Stimulated activated CD8-positive, alpha-beta memory T cell treated with anti-CD3 and anti-CD28 coated beads, Interleukin-7, amount 100 ng/mL, for 4 hours (primary cell): ENCODE measurements around the gene LRRC75B.

ENCODE experiments used
- DNase-seq, 2 donors: peaks; one replicate each; pipeline ENCODE4 v3.0.0-alpha.2; 2020; ENCODE audit warnings: low read depth in 2 of 2

The LRRC75B gene

DNA sequence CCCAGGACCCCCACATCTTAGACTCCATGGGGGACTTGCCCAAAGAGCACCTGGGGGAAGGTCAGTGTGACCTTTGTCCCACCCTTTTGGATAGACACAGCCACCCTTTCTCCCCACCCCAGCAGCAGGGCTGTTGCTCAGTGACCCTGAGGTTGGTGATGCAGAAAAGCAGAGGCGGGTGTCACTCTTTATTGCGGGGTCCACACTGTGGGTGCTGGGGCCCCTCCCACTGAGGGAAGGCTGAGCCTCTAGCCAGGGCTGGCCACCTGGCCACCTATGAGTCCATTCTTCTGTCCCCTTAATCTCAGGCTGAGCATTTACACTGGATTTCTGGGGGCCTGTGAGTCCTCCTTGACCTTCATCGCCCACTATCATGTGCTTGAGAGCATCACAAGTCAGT, 7.4 kb downstream of the LRRC75B start:
- DNase-seq = no peak

- DNase-seq = no peak
These were observed 7.9 kb downstream of the LRRC75B start for GRCh38 chr22:24584871-24585411.

DNA sequence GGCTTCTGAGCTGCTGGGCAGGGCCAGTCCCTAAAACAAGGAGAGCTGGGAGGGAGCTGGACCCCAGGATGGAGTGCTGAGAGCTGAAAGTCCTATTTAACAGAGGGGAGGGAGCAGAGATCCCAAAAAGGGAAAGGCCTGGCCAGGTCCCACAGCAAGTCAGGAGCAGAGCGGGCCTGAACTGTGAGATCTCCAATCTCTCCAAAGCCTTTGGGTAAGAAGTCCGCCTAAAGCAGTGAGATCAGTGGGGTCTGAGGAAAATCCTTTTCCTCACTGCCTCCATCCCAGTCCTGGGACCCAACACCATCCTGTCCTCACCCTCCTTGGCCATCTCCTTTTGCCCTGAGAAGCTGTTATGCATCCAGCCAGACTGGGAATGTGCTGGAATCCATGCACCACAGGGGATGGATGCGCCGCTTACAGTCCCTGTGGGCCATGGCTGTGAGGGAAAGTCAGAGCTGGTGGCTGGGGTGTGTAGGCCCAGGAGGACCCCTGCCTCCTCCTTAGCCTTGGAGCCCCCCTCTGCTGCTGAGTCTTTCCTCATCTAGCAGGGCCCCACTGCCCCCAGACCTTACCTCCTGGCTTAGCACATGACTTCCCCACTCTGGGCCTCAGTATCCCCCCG, 8.6 kb downstream of the LRRC75B start:
- DNase-seq = no peak

GRCh38 chr22:24583221-24584165, 9.4 kb downstream of the LRRC75B start:
- no peak for DNase-seq

- no peak for DNase-seq
These were observed 10.6 kb downstream of the LRRC75B start for GRCh38 chr22:24582056-24582814.

- no peak for DNase-seq
These were observed 12.6 kb downstream of the LRRC75B start for GRCh38 chr22:24580276-24580675.

DNA sequence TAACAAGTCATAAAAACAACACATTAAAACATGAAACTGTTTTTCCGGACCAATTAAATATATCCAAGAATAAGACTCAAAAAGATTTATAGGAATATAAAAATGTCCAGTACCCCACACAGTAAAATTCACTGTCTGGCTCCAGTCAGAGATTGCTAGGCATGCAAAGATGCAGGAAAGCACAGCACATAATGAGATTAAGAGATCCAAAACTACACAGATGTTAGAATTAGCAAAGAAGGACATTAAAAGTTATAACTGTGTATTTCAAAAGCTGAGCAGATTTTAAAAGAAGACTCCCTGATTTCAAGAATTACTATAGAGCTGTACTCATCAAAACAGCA, 13.6 kb downstream of the LRRC75B start:
- DNase-seq = no peak

DNA sequence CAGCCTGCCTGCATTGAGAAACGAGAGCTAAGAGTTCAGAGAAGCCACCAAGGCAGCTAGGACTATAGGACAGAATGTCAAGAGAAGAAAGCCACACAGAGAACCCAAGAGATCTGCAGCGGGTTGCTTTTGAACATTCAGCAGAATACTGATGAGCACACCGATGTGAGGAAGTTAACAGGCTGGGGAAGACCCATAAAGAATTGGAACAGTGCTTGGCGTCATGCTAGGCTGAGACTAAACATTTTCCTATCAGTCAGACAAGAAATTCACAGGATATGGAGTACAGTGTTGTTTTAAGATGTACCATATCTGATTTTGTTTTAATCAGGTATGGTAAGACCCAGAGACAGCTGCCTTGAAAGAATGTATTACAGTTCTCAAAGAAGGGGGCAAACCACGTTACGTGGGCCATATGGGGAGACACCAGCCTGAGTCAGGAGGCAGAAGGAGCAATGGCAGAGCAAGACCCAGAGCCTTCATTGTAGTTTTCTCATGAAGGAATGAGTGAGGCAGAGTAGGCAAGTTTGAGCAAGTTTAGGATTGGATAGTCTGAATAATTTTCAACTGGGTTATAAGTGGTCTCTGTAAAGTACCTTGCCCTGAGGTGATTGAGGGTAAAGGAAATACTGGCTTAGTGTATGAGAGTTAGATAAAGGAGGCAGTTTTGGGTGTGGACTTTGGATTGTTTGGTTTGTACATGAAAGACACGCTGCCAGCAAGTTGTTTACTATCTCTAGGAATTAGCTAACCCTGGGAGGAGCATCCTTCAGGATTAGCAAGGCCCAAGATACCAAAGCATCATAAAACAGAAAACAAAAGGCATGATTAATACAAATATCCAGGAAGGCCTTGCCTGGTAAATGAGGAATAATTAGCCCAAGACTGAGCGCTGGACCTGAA, 14.3 kb downstream of the LRRC75B start:
- DNase-seq = no peak

- DNase-seq = no peak
These were observed 16.1 kb downstream of the LRRC75B start for GRCh38 chr22:24576778-24577177.

GRCh38 chr22:24571266-24571665, 21.6 kb downstream of the LRRC75B start:
- DNase-seq = no peak

GRCh38 chr22:24567668-24568067, 25.2 kb downstream of the LRRC75B start:
- no peak for DNase-seq

GRCh38 chr22:24566899-24567511, 25.9 kb downstream of the LRRC75B start:
- no peak for DNase-seq

GRCh38 chr22:24565077-24565476, 27.8 kb downstream of the LRRC75B start:
- DNase-seq = no peak

DNA sequence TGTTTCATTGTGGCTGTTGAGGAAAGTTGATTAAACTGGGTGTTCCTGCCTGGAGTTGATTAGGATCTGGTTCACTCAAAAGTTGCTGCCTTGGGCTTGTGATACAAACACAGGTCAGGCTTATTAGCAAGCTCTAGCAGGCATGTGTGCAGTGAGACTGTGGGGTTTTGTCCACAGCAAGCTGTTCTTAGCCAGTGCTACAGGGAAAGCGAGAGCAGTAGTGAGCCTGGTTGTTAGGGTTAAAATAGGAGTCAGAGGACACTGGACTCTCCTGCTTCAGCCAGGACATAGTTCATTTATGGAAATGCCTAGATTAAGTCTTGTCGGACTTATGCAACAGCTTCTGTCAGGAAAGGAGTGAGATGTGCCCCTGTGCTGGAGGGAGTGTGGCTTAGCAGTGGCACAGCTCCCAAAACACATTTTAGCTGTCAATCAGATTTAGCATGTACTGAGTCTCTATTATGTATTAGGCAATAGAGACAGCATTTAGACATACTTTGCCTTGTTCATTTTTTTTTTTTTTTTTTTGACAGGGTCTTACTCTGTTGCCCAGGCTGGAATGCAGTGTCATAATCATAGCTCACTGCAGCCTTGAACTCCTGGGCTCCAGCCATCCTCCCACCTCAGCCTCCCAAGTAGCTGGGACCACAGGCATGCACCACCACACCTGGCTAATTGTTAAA, 28.4 kb downstream of the LRRC75B start:
- no peak for DNase-seq

DNA sequence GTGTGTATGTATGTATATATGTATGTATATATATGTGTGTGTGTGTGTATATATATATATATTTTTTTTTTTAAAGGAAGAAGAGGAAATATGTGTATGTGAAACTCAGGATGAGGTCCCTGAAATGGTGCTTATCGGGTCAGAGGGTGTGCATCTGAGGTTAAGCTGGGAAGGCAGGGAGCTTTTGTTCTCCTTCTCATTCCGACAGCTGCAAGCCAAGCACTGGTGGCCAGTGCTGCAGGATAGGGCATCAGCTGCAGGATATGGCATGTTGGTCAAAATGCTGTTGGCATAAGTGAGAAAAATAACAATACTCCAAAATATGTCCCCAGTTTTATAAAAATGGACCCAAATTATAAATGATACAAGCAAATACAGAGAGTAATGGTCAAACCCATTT, 29.6 kb downstream of the LRRC75B start:
- DNase-seq = no peak

DNA sequence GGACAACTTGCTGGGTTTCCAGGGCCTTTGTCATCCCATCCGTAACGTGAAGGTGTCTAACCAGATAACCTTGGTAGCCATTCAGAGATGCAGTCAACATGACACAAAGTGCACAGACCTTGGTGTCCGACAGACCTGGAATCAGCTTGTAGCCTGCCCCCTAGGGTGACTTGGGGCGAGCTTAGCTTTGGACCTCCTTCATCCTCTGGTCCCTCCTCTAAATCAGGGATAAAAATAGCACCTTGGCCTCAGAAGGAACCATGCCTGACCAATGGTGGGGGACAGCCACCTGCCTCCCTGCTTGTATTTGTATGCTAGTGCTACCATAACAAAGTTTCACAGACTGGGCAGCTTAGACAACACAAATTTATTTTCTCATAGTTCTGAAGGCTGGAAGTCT, 33.4 kb downstream of the LRRC75B start:
- DNase-seq = no peak

DNA sequence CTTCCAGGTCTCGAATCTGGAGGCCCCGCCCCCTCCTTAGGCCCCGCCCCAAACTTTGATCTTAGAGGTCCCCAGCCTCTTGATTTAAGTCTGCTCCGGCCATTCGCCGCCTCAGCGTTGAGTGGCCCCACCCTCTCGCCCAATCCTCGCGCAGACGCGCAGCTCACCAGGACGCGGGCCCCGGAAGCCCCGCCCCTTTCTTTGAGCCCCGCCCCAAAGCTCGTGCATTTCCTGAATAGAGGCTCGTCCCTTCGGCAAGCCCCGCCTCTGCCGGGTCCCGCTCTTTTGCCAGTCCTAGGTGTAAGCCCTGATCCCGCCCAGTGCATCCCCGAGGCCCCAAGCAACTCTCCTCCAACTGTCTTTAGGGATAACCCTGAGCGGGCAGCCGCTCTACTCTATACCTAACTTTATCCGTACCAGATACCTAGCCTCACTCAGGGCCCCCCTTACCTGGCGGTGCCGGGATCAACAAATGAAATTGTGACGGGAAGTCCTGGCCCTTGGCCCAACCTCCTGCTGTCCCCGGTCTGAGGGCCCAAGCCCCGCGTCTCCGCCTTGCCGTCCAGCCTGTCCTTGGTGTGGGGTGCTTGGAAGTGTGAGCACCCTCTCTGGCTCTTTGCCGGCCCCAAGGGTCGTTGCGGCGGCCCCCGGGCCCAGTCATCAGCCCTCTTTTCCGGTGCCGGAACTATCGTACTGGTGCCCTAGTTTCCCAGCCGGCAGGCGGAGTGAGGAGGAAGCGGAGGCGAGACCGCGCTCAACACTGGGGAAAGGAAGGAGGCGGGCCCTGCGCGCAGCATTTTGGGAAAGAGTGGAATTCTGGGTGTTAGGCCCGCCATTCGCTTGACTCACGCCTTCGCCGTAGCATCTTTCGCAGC, 37.5 kb downstream of the LRRC75B start, which contains the start of gene SNRPD3:
Gene SNRPD3 (plus strand): TSS at position 835 of the 875 bp plus-strand sequence. CDS start 1,676 bp downstream, outside the sequence.
- DNase-seq = peak; percentile 99

DNA sequence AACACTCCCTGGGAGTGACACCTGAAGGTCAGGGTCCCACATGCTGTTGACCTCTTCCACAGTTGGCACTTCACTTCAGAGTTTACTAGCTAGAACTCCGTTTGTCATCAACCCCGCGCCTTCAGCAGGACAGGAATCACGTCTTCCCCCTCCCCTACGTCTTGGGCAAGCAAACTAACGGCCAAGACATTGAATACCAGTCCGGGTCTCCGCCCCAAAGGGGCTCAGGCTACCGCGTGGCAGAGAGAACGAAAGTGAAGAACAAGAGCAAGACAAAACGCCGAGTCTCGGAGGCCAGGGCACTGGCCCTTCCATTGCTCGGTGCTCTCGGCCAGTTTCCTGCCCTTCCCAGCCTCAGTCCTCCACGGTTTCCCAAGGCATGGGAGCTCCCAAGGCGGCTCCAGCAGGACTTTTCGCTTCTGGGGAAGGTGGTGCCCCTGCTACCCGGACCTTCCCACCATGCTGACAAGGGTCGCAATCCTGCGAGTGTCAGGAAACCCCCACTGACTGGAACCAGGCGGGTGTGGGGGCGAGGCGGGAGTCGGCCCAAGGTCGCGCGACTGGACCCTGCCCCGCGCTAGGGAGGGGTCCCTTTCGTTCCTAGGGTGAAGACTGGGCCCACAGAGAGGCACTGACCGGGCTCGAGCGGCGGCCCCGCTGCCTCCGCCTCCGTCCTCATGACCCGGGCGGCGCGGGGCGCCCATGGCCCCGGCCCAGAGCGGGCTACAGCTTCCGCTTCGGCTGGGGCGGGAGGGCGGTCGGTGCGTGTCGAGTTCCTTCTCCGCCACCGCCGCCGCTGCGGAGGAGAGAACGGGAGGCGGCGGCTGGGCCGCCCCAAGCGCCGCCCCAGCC, 38.3 kb downstream of the LRRC75B start, which contains the start of gene GUCD1:
Gene GUCD1 (minus strand): TSS at position 826 of the 852 bp plus-strand sequence. CDS start 147 bp downstream, at position 679.
- DNase-seq = peak in 1 of 2 donors; percentile 23
